ENCODE data around the gene NCOA4.
"Not testable (repeated sequence)": the region's sequence is repeated elsewhere in the genome, so short reads cannot be mapped to it uniquely, and the experiment has no call there.

The NCOA4 gene

DNA sequence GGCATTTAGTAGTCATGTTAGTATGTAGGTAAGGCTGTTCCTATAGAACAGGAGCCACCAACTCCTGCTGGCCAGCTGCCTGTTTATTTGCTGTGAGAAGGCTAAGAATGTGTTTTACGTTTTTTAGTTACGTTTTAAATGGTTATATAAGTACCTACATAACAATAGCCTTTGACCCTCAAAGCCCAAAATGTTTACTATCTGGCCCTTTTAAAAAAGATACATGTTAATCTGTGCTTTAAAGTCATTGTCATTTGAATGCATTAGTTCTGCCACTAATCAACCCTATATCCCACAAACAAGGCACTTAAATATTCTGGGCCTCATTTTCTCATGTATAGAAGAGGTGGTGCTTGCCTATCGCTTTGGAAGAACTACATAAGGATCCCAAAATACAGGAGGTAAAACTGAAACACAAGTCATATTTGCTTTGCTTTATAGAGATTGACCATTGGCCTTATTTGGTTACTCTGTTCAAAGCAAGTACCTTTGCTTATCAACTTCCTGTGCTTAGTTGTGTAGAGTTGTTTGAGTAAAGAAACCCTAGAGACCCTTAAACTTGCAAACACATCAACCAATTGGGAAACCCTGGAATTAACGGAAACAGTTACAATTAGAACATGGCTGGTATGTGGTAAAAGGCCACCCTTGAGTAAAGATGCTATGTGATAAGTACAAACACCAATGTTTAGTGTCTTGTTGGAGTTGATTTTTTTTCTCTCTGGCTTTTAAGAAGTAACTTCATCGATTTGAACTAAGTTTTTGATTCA is 32.2 kb downstream of the NCOA4 start:
- Histone ChIP-seq H3K9me3 (ENCODE audit: control insufficient read depth, low read length) (no peaks in the 10 kb centered on the region), H2AFZ (no peak overlapping the region), H3K79me2 (peaks cover 14% of the 10 kb centered on the region), H3K9ac (no peak overlapping the region), H3K4me1 (no peaks in the 10 kb centered on the region), H3K36me3 (ENCODE audit: control insufficient read depth, insufficient read depth, low read length) (no peaks in the 10 kb centered on the region), H3K27me3 (ENCODE audit: control insufficient read depth, insufficient read depth, low read length) (no peaks in the 10 kb centered on the region), H3K4me2 (ENCODE audit: low read length) (no peak overlapping the region), H3K27ac (no peak overlapping the region), H3K4me3 (ENCODE audit: low read depth, low read length) (no peak overlapping the region)
- TF ChIP-seq CTCF (IDR thresholded peaks at IDR 0.05): no peak

DNA sequence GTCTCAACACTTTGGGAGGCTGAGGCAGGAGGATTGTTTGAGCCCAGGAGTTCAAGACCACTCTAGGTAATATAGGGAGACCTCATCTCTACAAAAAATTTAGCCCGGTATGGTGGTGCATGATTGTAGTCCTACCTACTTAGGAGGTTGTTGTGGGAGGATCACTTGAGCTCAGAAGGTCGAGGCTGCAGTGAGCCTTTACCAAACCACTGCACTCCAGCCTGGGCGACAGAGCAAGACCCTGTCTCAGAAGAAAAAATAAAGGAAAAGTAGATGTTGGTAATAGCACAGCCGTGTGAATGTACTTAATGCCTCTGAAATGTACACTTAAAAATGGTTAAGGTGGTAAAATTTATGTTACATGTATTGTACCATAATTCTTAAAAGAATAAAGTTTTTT is 32.9 kb downstream of the NCOA4 start:
- H3K27ac ChIP-seq: no peak overlapping the region
- H3K4me1 ChIP-seq: no peaks in the 10 kb centered on the region
- H3K27me3 ChIP-seq (ENCODE audit: control insufficient read depth, insufficient read depth, low read length): no peaks in the 10 kb centered on the region
- H3K79me2 ChIP-seq: peaks cover 14% of the 10 kb centered on the region
- TF ChIP-seq CTCF (IDR thresholded peaks at IDR 0.05): no peak
- H3K9ac ChIP-seq: no peak overlapping the region
- no peaks in the 10 kb centered on the region for H3K36me3 ChIP-seq (ENCODE audit: control insufficient read depth, insufficient read depth, low read length)
- no peak overlapping the region for H2AFZ ChIP-seq
- no peak overlapping the region for H3K4me2 ChIP-seq (ENCODE audit: low read length)
- no peaks in the 10 kb centered on the region for H3K9me3 ChIP-seq (ENCODE audit: control insufficient read depth, low read length)
- no peak overlapping the region for H3K4me3 ChIP-seq (ENCODE audit: low read depth, low read length)

GRCh38 chr10:45985590-45985989 is 44.8 kb downstream of the NCOA4 start:
- H3K27me3 ChIP-seq (ENCODE audit: control insufficient read depth, insufficient read depth, low read length); H2AFZ ChIP-seq; H3K4me2 ChIP-seq (ENCODE audit: low read length); H3K36me3 ChIP-seq (ENCODE audit: control insufficient read depth, insufficient read depth, low read length); H3K4me1 ChIP-seq; H3K79me2 ChIP-seq; H3K4me3 ChIP-seq (ENCODE audit: low read depth, low read length); H3K27ac ChIP-seq; H3K9me3 ChIP-seq (ENCODE audit: control insufficient read depth, low read length); H3K9ac ChIP-seq: not testable (repeated sequence)

DNA sequence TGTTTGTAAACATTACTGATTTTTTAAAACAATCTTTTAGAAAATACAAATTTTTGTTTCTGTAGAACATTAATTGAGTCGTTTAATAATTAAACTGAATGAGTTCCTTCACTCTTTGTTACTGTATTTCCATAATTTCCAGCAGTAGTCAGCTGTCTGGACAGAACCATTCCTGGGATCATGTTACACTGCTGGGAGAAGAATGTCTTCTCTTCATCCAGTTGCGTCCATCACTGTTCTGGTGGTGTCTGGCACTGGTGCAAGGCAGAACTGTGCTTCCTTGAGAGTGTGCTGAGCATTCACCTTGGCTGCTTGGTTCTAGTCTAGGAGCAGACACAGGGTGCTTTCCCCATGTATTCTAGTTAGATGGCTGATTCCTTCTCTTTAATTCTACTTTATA is 46.0 kb downstream of the NCOA4 start:
- not testable (repeated sequence) for H3K36me3 ChIP-seq (ENCODE audit: control insufficient read depth, insufficient read depth, low read length); H3K4me2 ChIP-seq (ENCODE audit: low read length); H3K79me2 ChIP-seq; H3K9me3 ChIP-seq (ENCODE audit: control insufficient read depth, low read length); H3K27ac ChIP-seq; H2AFZ ChIP-seq; H3K4me3 ChIP-seq (ENCODE audit: low read depth, low read length); H3K4me1 ChIP-seq; H3K27me3 ChIP-seq (ENCODE audit: control insufficient read depth, insufficient read depth, low read length); H3K9ac ChIP-seq

DNA sequence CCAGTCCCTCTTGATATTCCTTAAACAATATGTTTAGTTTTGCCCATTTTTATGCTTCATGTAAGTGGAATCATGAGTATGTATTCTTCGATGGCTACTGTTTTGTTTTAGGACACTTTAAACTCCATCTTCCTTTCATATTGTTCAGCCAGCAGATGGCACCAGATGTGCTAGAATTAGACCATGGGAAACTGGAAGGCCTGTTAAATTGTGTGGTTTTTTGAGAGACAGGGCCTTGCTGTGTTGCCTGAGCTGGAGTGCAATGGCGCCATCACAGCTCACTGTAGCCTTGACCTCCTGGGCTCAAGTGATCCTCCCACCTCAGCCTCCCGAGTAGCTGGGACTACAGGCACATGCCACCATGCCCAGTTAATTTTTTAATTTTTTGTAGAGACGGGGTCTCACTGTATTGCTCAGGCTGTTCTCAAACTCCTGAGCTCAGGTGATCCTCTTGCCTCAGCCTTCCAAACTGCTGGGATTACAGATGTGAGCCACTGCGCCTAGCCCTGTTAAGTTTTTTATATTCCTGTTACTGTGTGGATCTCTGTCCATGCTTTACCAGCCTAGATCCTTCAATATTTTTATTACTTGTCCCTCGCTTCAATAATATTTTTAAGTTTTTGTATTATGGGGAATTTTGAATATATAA is 46.8 kb downstream of the NCOA4 start:
- H3K27ac ChIP-seq; H3K4me1 ChIP-seq; H3K79me2 ChIP-seq; H3K4me2 ChIP-seq (ENCODE audit: low read length); H3K9ac ChIP-seq; H3K27me3 ChIP-seq (ENCODE audit: control insufficient read depth, insufficient read depth, low read length); H3K36me3 ChIP-seq (ENCODE audit: control insufficient read depth, insufficient read depth, low read length); H2AFZ ChIP-seq; H3K4me3 ChIP-seq (ENCODE audit: low read depth, low read length); H3K9me3 ChIP-seq (ENCODE audit: control insufficient read depth, low read length): not testable (repeated sequence)
- peak; percentile 35 for TF ChIP-seq CTCF (IDR thresholded peaks at IDR 0.05)

- H3K9ac ChIP-seq; H3K4me3 ChIP-seq (ENCODE audit: low read depth, low read length); H3K4me1 ChIP-seq; H3K27me3 ChIP-seq (ENCODE audit: control insufficient read depth, insufficient read depth, low read length); H3K79me2 ChIP-seq; H3K4me2 ChIP-seq (ENCODE audit: low read length); H2AFZ ChIP-seq; H3K27ac ChIP-seq; H3K36me3 ChIP-seq (ENCODE audit: control insufficient read depth, insufficient read depth, low read length); H3K9me3 ChIP-seq (ENCODE audit: control insufficient read depth, low read length): not testable (repeated sequence)
Observed at GRCh38 chr10:45981367-45981766, 49.1 kb downstream of the NCOA4 start.

- H3K79me2 ChIP-seq; H3K27me3 ChIP-seq (ENCODE audit: control insufficient read depth, insufficient read depth, low read length); H3K4me1 ChIP-seq; H3K9me3 ChIP-seq (ENCODE audit: control insufficient read depth, low read length); H2AFZ ChIP-seq; H3K4me3 ChIP-seq (ENCODE audit: low read depth, low read length); H3K27ac ChIP-seq; H3K4me2 ChIP-seq (ENCODE audit: low read length); H3K9ac ChIP-seq; H3K36me3 ChIP-seq (ENCODE audit: control insufficient read depth, insufficient read depth, low read length): not testable (repeated sequence)
Observed at GRCh38 chr10:45978554-45978953, 51.9 kb downstream of the NCOA4 start.

- H3K79me2 ChIP-seq: peaks cover 30% of the 10 kb centered on the region
- not testable (repeated sequence) for H3K36me3 ChIP-seq (ENCODE audit: control insufficient read depth, insufficient read depth, low read length); H3K27ac ChIP-seq; H3K9ac ChIP-seq; H3K4me3 ChIP-seq (ENCODE audit: low read depth, low read length); H3K4me1 ChIP-seq; H3K4me2 ChIP-seq (ENCODE audit: low read length); H2AFZ ChIP-seq; H3K9me3 ChIP-seq (ENCODE audit: control insufficient read depth, low read length); H3K27me3 ChIP-seq (ENCODE audit: control insufficient read depth, insufficient read depth, low read length)
Observed at GRCh38 chr10:45974041-45974440, 56.4 kb downstream of the NCOA4 start.
